SK-N-SH (cell line): ENCODE data around the gene BCR. TPM values are rescaled to one million over a fixed set of nuclear protein-coding genes. Genes with fewer than 3 reads are reported as not detected.

ENCODE experiments used
- CTCF ChIA-PET: fragments of 300-600, 350-600 bp; formaldehyde crosslinking; extraction: SDS; loops from one replicate; lab custom pipeline; 2021; lab: Yijun Ruan, JAX
- POLR2A ChIA-PET: fragments of 350-600 bp; sonication (Branson Sonifier 250); formaldehyde crosslinking; extraction: SDS; loops from one replicate; lab custom pipeline; 2020; ENCODE audit warnings: antibody characterized with exemption, inconsistent platforms; lab: Yijun Ruan, JAX
- DNase-seq: peaks from one replicate; pipeline ENCODE4 v3.0.0; 2012
- H2AFZ ChIP-seq: fragments of 200-600 bp; sonication (generic); 2 replicates; pipeline ENCODE4 v1.8.1; 2016; ENCODE audit warnings: antibody characterized with exemption, mild to moderate bottlenecking, low read depth
- H3F3A ChIP-seq: fragments of 200-600 bp; sonication (generic); replicated peaks from 2 replicates; pipeline ENCODE3; 2016; ENCODE audit warnings: antibody characterized with exemption, mild to moderate bottlenecking; ENCODE audit not compliant: insufficient read depth
- H3K27ac ChIP-seq, 2 experiments: fragments of 200-500 bp in 1 of 2; fragments of 200-600 bp in 1 of 2; sonication (Bioruptor generic) in 1 of 2; sonication (generic), shearing (Covaris generic) in 1 of 2; 2 replicates each; pipeline versions ENCODE4 v1.5.1 to v1.6.1; 2014 to 2016; ENCODE audit warnings: low read depth in 2 of 2, inconsistent platforms in 1 of 2, low read length in 1 of 2, mild to moderate bottlenecking in 1 of 2, mixed read lengths in 1 of 2
- H3K27me3 ChIP-seq: fragments of 200-600 bp; sonication (generic), shearing (Covaris generic); 2 replicates; pipeline ENCODE4 v1.6.1; 2016; ENCODE audit warnings: mixed run types; ENCODE audit not compliant: insufficient read depth
- H3K36me3 ChIP-seq, 2 experiments: fragments of 200-500 bp in 1 of 2; fragments of 200-600 bp in 1 of 2; sonication (Bioruptor generic) in 1 of 2; sonication (generic) in 1 of 2; replicated peaks in 1 of 2; 2 replicates each; pipeline versions ENCODE3 to v1.5.1; 2014 to 2016; ENCODE audit warnings: low read length in 1 of 2, mild to moderate bottlenecking in 1 of 2; ENCODE audit not compliant: insufficient read depth in 2 of 2, control insufficient read depth in 1 of 2
- H3K4me1 ChIP-seq, 2 experiments: fragments of 200-500 bp in 1 of 2; fragments of 200-600 bp in 1 of 2; sonication (Bioruptor generic) in 1 of 2; sonication (generic), shearing (Covaris generic) in 1 of 2; 2 replicates each; pipeline versions ENCODE4 v1.5.1 to v1.6.1; 2014 to 2016; ENCODE audit warnings: low read depth in 1 of 2, low read length in 1 of 2, mixed run types in 1 of 2; ENCODE audit not compliant: insufficient read depth in 2 of 2, control insufficient read depth in 1 of 2
- H3K4me2 ChIP-seq: fragments of 200-600 bp; sonication (generic), shearing (Covaris generic); 2 replicates; pipeline ENCODE4 v1.6.1; 2017; ENCODE audit warnings: mixed run types
- H3K4me3 ChIP-seq, 2 experiments: fragments of 200-500 bp in 1 of 2; fragments of 200-600 bp in 1 of 2; sonication (Bioruptor generic) in 1 of 2; sonication (generic), shearing (Covaris generic) in 1 of 2; 2 replicates each; pipeline versions ENCODE4 v1.5.1 to v1.8.1; 2014 to 2016; ENCODE audit warnings: low read depth in 2 of 2, inconsistent platforms in 1 of 2, low read length in 1 of 2, mild to moderate bottlenecking in 1 of 2, mixed read lengths in 1 of 2, moderate library complexity in 1 of 2
- H3K79me2 ChIP-seq: fragments of 200-600 bp; sonication (generic); 2 replicates; pipeline ENCODE4 v1.8.1; 2017; ENCODE audit warnings: mild to moderate bottlenecking; ENCODE audit not compliant: insufficient read depth
- H3K9ac ChIP-seq: fragments of 200-600 bp; sonication (generic); 2 replicates; pipeline ENCODE4 v1.6.1; 2017; ENCODE audit warnings: mixed run types
- H3K9me2 ChIP-seq: fragments of 200-600 bp; sonication (generic); 2 replicates; pipeline ENCODE4 v1.6.1; 2017; ENCODE audit warnings: mixed run types
- H3K9me3 ChIP-seq: fragments of 200-600 bp; sonication (generic); 2 replicates; pipeline ENCODE4 v1.6.1; 2017; ENCODE audit warnings: mixed run types, mild to moderate bottlenecking, moderate library complexity
- H4K20me1 ChIP-seq: fragments of 200-600 bp; sonication (generic); 2 replicates; pipeline ENCODE4 v1.6.1; 2017; ENCODE audit warnings: mild to moderate bottlenecking, mixed run types; ENCODE audit not compliant: insufficient read depth
- CTCF ChIP-seq: fragments of 200-600 bp; sonication (generic); IDR thresholded peaks from 2 replicates; pipeline ENCODE4 v1.6.1; 2017; ENCODE audit warnings: antibody characterized with exemption, mild to moderate bottlenecking, moderate library complexity
- ELF1 ChIP-seq: IDR thresholded peaks from 2 replicates; pipeline ENCODE4 v1.4.0; 2012
- EP300 ChIP-seq, 2 experiments: IDR thresholded peaks; 2 replicates each; pipeline versions ENCODE4 v1.4.0 to v1.6.1; 2012; ENCODE audit warnings: borderline replicate concordance in 1 of 2, low read depth in 1 of 2, low read length in 1 of 2
- GABPA ChIP-seq: IDR thresholded peaks from 2 replicates; pipeline ENCODE4 v1.4.0; 2012; ENCODE audit warnings: low read depth, mild to moderate bottlenecking
- IRF3 ChIP-seq: fragments of 150-350 bp; IDR thresholded peaks from 2 replicates; pipeline ENCODE4 v1.6.1; 2016; ENCODE audit warnings: mild to moderate bottlenecking, low read depth, low read length
- JUND ChIP-seq: IDR thresholded peaks from 2 replicates; pipeline ENCODE4 v1.4.0; 2012
- RCOR1 ChIP-seq: fragments of 150-350 bp; IDR thresholded peaks from 2 replicates; pipeline ENCODE4 v1.6.1; 2017; ENCODE audit warnings: antibody characterized with exemption, low read length
- RXRA ChIP-seq: IDR thresholded peaks from 2 replicates; pipeline ENCODE4 v1.4.0; 2012; ENCODE audit warnings: low read depth, mild to moderate bottlenecking, borderline replicate concordance
- SIN3A ChIP-seq: IDR thresholded peaks from 2 replicates; pipeline ENCODE4 v1.6.1; 2012; ENCODE audit warnings: low read depth, mild to moderate bottlenecking, low read length, moderate library complexity, borderline replicate concordance
- SMC3 ChIP-seq: IDR thresholded peaks from 2 replicates; pipeline ENCODE4 v1.6.1; 2012; ENCODE audit warnings: low read depth, low read length, improper control_type of control experiment
- TCF12 ChIP-seq: IDR thresholded peaks from 2 replicates; pipeline ENCODE4 v1.4.0; 2012
- USF1 ChIP-seq: IDR thresholded peaks from 2 replicates; pipeline ENCODE4 v1.4.0; 2012; ENCODE audit warnings: low read depth, borderline replicate concordance
- WGBS: methylation state at CpG from one replicate; pipeline ENCODE4 v1.1.6; 2017; ENCODE audit warnings: low lambda C conversion rate; 5-methylcytosine and 5-hydroxymethylcytosine counted together
- polyA plus RNA-seq, 3 experiments: library from polyadenylated mRNA; depleted of rRNA; stranded (reverse); fragments of >200 nt; gene quantifications; 2 replicates each; pipeline ENCODE4 v1.2.3, GENCODE V29; 2012
- TF ChIP-seq, protein P1 (sequence below): IDR thresholded peaks from 2 replicates; pipeline ENCODE4 v1.4.0; 2012; ENCODE audit warnings: low read depth

The BCR gene
- polyA plus RNA-seq, 1 of the 3 experiments (the other 2 are of a cell fraction), result 50.9 TPM

GRCh38 chr22:23181721-23182308, 1.5 kb downstream of the BCR start:
- Histone ChIP-seq H3K4me2 (peak overlapping the region; percentile 73), H3K4me1 (peaks cover 13 to 52% of the 10 kb centered on the region in 2 experiments), H4K20me1 (peaks cover 46% of the 10 kb centered on the region), H3K36me3 (peaks cover 0 to 2% of the 10 kb centered on the region in 2 experiments), H3F3A (no peaks in the 10 kb centered on the region), H3K27ac (no peak overlapping the region; a peak in 1 of 4 replicates), H2AFZ (no peak overlapping the region), H3K27me3 (no peaks in the 10 kb centered on the region), H3K9me2 (no peaks in the 10 kb centered on the region), H3K4me3 (peak overlapping the region; percentile 53 to 83), H3K9ac (no peak overlapping the region), H3K79me2 (peaks cover 57% of the 10 kb centered on the region), H3K9me3 (no peaks in the 10 kb centered on the region)
- POLR2A ChIA-PET, result no interaction called here
- DNase-seq, result no peak
- CTCF ChIA-PET, result interaction anchor here (0.5 to 21.1 kb wide), 4 partner anchors 12 to 105 kb away, joined by 3 to 587 read pairs (median 4); no protein-coding TSS in a partner anchor
- 91% methylated on average over 33 of the region's 43 CpGs for WGBS
- no peak for TF ChIP-seq ELF1
- TF ChIP-seq CTCF, result no peak
- no peak for TF ChIP-seq RCOR1
- TF ChIP-seq RXRA, result no peak
- TF ChIP-seq USF1, result no peak
- no peak for TF ChIP-seq SMC3
- TF ChIP-seq EP300 (IDR thresholded peaks at IDR 0.05; ENCODE audit: borderline replicate concordance in 1 of 2, low read depth in 1 of 2, low read length in 1 of 2), result no peak
- TF ChIP-seq SIN3A, result no peak
- TF ChIP-seq IRF3, result no peak
- no peak for TF ChIP-seq GABPA
- TF ChIP-seq TCF12, result no peak
- no peak for TF ChIP-seq JUND
- TF ChIP-seq, protein P1, sequence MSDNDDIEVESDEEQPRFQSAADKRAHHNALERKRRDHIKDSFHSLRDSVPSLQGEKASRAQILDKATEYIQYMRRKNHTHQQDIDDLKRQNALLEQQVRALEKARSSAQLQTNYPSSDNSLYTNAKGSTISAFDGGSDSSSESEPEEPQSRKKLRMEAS, result no peak
